ENCODE data around the gene KLHL26. TPM values are rescaled to one million over a fixed set of nuclear protein-coding genes. Genes with fewer than 3 reads are reported as not detected.

Gene KLHL26
- total RNA-seq, 1 donor from 2014 or later = 52.8 TPM

GRCh38 chr19:18611327-18612050 is 25.3 kb upstream of the KLHL26 start:
- no peak for TF ChIP-seq CTCF (IDR thresholded peaks at IDR 0.05)
- Histone ChIP-seq H3K4me3 (peak overlapping the region in 1 of 2 donors; percentile 62), H3K27ac (no peak overlapping the region), H3K9me3 (no peaks in the 10 kb centered on the region), H3K27me3 (peaks cover 51% of the 10 kb centered on the region), H3K36me3 (no peaks in the 10 kb centered on the region), H3K4me1 (peaks cover 4 to 24% of the 10 kb centered on the region in 2 donors)
- no peak for DNase-seq (ENCODE audit: low spot score in 2 of 2)
- intact Hi-C loops (cut with DNase I) = no loop called here

DNA sequence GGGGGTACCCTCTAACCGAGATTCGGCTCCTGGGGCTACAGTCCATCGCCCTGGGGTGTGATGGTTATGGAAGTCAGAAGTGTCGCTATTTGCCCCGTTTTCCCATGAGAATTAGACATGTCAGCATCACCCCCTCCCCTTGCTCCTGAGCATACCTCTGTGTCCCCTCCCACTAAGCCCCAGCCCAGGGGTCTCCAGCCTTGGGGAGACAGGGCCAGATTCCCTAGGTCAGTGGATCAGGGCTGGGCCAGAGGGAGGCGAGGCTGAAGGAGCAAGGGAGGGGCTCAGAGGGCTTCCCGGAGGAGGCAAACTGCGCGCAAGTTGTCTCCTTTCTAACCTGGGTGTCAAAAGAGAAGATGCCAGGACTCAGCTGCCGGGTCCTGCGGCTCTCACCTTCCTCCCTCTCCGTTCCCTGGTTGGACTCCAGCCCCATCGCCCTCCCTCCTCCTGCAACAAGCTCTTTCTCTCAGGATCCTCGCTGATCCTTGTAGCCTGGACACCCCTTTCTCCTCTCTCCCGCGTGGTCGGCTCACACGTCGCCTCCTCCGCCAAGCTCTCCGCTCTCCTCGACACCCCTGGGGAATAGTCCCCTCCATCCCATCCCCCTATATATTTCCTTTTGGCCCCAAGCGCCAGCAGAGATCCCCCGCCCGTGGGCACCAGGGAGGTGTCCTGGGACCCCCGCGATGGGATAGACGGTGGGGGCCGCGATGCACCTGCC is 24.6 kb upstream of the KLHL26 start:
- Histone ChIP-seq H3K27ac (no peak overlapping the region), H3K36me3 (no peaks in the 10 kb centered on the region), H3K9me3 (no peaks in the 10 kb centered on the region), H3K4me1 (peaks cover 4 to 24% of the 10 kb centered on the region in 2 donors), H3K4me3 (peak overlapping the region; percentile 57 to 62), H3K27me3 (peaks cover 47% of the 10 kb centered on the region)
- TF ChIP-seq CTCF (IDR thresholded peaks at IDR 0.05) = no peak
- intact Hi-C loops (cut with DNase I) = no loop called here
- DNase-seq (ENCODE audit: low spot score in 2 of 2) = no peak

DNA sequence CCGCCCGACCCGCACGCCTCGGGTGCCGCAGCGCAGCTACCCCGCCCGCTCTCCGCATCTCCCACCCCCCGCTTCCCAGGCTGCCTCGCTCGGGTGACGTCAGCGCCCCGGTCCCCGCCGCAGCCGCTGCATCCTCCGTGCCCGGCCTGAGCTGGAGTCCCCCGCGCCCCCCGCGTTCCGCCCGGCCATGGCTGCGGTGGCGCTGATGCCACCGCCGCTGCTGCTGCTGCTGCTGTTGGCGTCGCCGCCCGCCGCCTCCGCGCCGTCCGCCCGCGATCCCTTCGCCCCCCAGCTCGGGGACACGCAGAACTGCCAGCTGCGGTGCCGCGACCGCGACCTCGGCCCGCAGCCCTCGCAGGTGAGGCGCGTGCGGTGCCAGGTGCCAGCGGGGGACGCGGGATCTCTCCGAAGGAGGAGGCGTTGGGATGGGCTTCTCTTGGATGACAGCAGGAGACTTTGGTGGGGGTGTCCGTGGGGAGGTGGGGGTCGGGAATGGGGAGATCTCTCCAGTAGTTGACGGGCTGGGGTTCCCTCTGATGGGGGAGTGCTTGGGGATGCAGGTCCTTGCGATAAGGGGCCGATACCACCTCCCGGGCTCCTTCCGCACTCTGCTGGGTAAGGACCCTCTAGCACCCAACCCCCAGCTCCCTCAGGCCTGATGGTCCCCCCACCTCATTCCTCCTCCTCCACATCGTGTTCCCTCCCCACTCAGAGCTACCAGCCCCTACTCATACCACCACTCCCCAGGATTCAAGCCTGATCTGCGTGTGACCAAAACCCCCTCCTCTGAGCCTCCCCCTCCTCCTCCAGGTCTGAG is 23.8 kb upstream of the KLHL26 start, which contains the start of gene TMEM59L:
TSS of gene TMEM59L (plus strand) at position 99 of the 817 bp plus-strand sequence. CDS start at position 188, 89 bp downstream.
- no peak for TF ChIP-seq CTCF (IDR thresholded peaks at IDR 0.05)
- peaks cover 0 to 18% of the 10 kb centered on the region in 2 donors for H3K4me1 ChIP-seq
- no peaks in the 10 kb centered on the region for H3K9me3 ChIP-seq
- intact Hi-C loops (cut with DNase I) = no loop called here
- peak within 1 kb of the TSS; percentile 57 to 62 for H3K4me3 ChIP-seq
- no peak within 1 kb of the TSS for H3K27ac ChIP-seq
- no peaks in the 10 kb centered on the region for H3K36me3 ChIP-seq
- H3K27me3 ChIP-seq = peaks cover 40% of the 10 kb centered on the region
- DNase-seq (ENCODE audit: low spot score in 2 of 2) = no peak

DNA sequence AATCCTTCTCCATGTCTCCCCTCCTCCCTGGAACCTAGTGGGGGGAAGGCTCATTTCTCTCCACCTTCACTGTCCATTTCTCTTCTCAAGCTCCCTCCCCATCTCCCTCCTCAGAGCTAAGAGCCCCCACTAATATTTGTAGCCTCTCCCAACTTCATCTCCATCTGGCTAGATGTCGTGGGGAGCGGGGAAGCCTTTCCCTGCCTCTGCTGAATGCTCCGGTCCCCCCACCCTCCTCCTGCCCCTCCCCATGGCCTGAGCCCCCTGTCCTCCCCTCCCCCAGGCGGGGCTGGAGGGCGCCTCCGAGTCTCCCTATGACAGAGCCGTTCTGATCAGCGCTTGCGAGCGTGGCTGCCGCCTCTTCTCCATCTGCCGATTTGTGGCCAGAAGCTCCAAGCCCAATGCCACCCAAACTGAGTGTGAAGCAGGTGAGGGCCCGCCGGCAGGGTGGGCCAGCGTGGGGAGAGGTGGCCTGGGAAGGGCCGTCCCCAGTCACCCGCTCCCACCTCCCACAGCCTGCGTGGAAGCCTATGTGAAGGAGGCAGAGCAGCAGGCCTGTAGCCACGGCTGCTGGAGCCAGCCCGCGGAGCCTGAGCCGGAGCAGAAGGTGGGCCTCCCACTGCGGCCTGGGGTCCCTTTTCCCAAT is 23.1 kb upstream of the KLHL26 start:
- DNase-seq (ENCODE audit: low spot score in 2 of 2) = no peak
- intact Hi-C loops (cut with DNase I) = no loop called here
- H3K36me3 ChIP-seq = no peaks in the 10 kb centered on the region
- no peaks in the 10 kb centered on the region for H3K9me3 ChIP-seq
- H3K4me3 ChIP-seq = no peak overlapping the region
- H3K27ac ChIP-seq = no peak overlapping the region
- peaks cover 0 to 18% of the 10 kb centered on the region in 2 donors for H3K4me1 ChIP-seq
- H3K27me3 ChIP-seq = peaks cover 40% of the 10 kb centered on the region
- TF ChIP-seq CTCF (IDR thresholded peaks at IDR 0.05) = no peak

- no peaks in the 10 kb centered on the region for H3K9me3 ChIP-seq
- intact Hi-C loops (cut with DNase I) = no loop called here
- no peak for TF ChIP-seq CTCF (IDR thresholded peaks at IDR 0.05)
- no peak for DNase-seq (ENCODE audit: low spot score in 2 of 2)
- H3K4me3 ChIP-seq = no peak overlapping the region
- peaks cover 24% of the 10 kb centered on the region for H3K27me3 ChIP-seq
- no peaks in the 10 kb centered on the region for H3K36me3 ChIP-seq
- peaks cover 0 to 14% of the 10 kb centered on the region in 2 donors for H3K4me1 ChIP-seq
- no peak overlapping the region for H3K27ac ChIP-seq
These were observed 20.8 kb upstream of the KLHL26 start for GRCh38 chr19:18616023-18616422.

All from ascending aorta (tissue), 2 donors.